PC-3 (cell line): Measurements from ENCODE around the gene BAG5.

ENCODE experiments used
- EZH2 ChIP-seq: fragments of 300-600 bp; sonication (generic); IDR thresholded peaks from one replicate; pipeline ENCODE4 v1.6.1; 2017; ENCODE audit warnings: antibody characterized with exemption, mild to moderate bottlenecking, low read length; ENCODE audit not compliant: unreplicated experiment
- TF ChIP-seq, protein P1 (sequence below): fragments of 300-600 bp; sonication (generic); conservative IDR thresholded peaks from 2 replicates; pipeline ENCODE4 v1.5.1; 2017; ENCODE audit warnings: antibody characterized with exemption, low read depth, mild to moderate bottlenecking, low read length

GRCh38 chr14:103548463-103549351, 13.8 kb downstream of the BAG5 start:
- TF ChIP-seq, protein P1, sequence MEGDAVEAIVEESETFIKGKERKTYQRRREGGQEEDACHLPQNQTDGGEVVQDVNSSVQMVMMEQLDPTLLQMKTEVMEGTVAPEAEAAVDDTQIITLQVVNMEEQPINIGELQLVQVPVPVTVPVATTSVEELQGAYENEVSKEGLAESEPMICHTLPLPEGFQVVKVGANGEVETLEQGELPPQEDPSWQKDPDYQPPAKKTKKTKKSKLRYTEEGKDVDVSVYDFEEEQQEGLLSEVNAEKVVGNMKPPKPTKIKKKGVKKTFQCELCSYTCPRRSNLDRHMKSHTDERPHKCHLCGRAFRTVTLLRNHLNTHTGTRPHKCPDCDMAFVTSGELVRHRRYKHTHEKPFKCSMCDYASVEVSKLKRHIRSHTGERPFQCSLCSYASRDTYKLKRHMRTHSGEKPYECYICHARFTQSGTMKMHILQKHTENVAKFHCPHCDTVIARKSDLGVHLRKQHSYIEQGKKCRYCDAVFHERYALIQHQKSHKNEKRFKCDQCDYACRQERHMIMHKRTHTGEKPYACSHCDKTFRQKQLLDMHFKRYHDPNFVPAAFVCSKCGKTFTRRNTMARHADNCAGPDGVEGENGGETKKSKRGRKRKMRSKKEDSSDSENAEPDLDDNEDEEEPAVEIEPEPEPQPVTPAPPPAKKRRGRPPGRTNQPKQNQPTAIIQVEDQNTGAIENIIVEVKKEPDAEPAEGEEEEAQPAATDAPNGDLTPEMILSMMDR, result no peak
- no peak for TF ChIP-seq EZH2
